Kidney (tissue), 14 donors: Measurements from ENCODE around the gene LMO3. TPM values are rescaled to one million over a fixed set of nuclear protein-coding genes. Genes with fewer than 3 reads are reported as not detected.

ENCODE experiments used
- DNase-seq, 5 donors: peaks; one replicate each; pipeline ENCODE4 v3.0.0-alpha.2; 2013 to 2020
- FAIRE-seq: peaks from 2 replicates; lab custom pipeline; 2012; peaks lifted over from hg19 to GRCh38; lab: Jason Lieb, UNC
- H3K27ac ChIP-seq, 2 donors: one replicate each; pipeline ENCODE4 v1.7.0; 2013; ENCODE audit warnings: low read depth in 2 of 2, low read length in 2 of 2, inconsistent platforms in 1 of 2
- H3K27me3 ChIP-seq: one replicate; pipeline ENCODE4 v1.7.1; 2013; ENCODE audit warnings: low read length, inconsistent platforms; ENCODE audit not compliant: control insufficient read depth, insufficient read depth
- H3K36me3 ChIP-seq, 3 donors: one replicate each; pipeline versions ENCODE4 v1.7.0 to v1.7.1; 2013; ENCODE audit warnings: low read length in 3 of 3, control low read depth in 1 of 3, inconsistent platforms in 1 of 3; ENCODE audit not compliant: insufficient read depth in 3 of 3, control insufficient read depth in 2 of 3
- H3K4me1 ChIP-seq, 3 donors: one replicate each; pipeline versions ENCODE4 v1.7.0 to v1.7.1; 2013; ENCODE audit warnings: low read length in 3 of 3, inconsistent platforms in 1 of 3, low read depth in 1 of 3; ENCODE audit not compliant: control insufficient read depth in 2 of 3, insufficient read depth in 2 of 3
- H3K4me3 ChIP-seq, 3 donors: one replicate each; pipeline versions ENCODE4 v1.7.0 to v1.8.1; 2013; ENCODE audit warnings: low read length in 3 of 3, control low read depth in 1 of 3, inconsistent platforms in 1 of 3
- H3K9ac ChIP-seq, 3 donors: one replicate each; pipeline versions ENCODE4 v1.7.0 to v1.7.1; 2013; ENCODE audit warnings: low read length in 3 of 3, control low read depth in 1 of 3, inconsistent platforms in 1 of 3
- H3K9me3 ChIP-seq, 3 donors: one replicate each; pipeline versions ENCODE4 v1.7.0 to v1.7.1; 2013; ENCODE audit warnings: low read length in 3 of 3, control low read depth in 1 of 3, inconsistent platforms in 1 of 3; ENCODE audit not compliant: control insufficient read depth in 2 of 3, insufficient read depth in 1 of 3
- CTCF ChIP-seq: IDR thresholded peaks from 3 replicates; pipeline ENCODE4 v1.5.1; 2012; ENCODE audit warnings: mild to moderate bottlenecking, moderate library complexity, borderline replicate concordance; ENCODE audit not compliant: insufficient read depth; ENCODE audit errors: extremely low read depth
- intact Hi-C: fragments of 100-400 bp; cut with DNase I; formaldehyde crosslinking; loops from one replicate; pipeline ENCODE4 v1.11.1; 2022
- polyA plus RNA-seq: library from polyadenylated mRNA; stranded (reverse); fragments of 350-450 nt; fragmentation: Illumina TruSeq; extraction: RNeasy Lipid Tissue Mini Kit (QIAGEN cat#74804); gene quantifications from one replicate; pipeline ENCODE4 v1.2.3, GENCODE V29; 2014; ENCODE audit warnings: low read depth, low replicate concordance; ENCODE audit not compliant: insufficient read depth
- total RNA-seq: library from RNA; stranded (reverse); fragmentation: NEBNext Ultra II Directional; extraction: Animal tissue kit (Norgen Biotek cat#: 25700); gene quantifications from one replicate; pipeline ENCODE4 v1.2.1, GENCODE V29; 2021
- donor health status: control.
- donor health status: control.
- donor health status: control.
- donor health status: control.
- donor health status: control.
- donor health status: DM: yes; HTN: yes; CAD: no.
- donor health status: Normal renal cell carcinoma (clear cell type).

Gene LMO3
- total and polyA plus RNA-seq, 2 donors from 2014 or later: 3.7 to 4.6 TPM

DNA sequence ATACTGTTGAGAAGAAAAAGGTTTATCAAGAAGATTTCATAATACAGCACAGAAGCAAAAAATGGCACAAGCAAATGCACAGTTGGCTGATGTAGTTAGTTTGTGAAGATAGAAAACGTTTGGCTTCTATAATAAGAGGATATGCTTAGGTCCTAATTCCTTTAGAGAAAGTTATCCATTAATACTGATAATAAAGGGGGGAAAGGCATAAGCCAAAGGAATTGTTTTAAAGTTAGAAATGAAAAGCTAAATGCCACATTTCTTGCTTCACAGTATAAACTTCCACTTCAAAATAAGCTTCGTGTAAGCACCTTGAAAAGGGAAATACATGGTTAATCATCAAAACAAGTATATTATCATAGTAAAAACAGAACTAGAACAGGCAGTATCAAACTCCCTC is 12.4 kb downstream of the LMO3 start:
- DNase-seq (no peak), FAIRE-seq (no peak)
- H3K27ac ChIP-seq: no peak overlapping the region
- TF ChIP-seq CTCF: no peak
- H3K9me3 ChIP-seq: no peaks in the 10 kb centered on the region
- intact Hi-C loops: no loop called here
- H3K36me3 ChIP-seq: no peaks in the 10 kb centered on the region
- no peaks in the 10 kb centered on the region for H3K27me3 ChIP-seq
- no peak overlapping the region for H3K9ac ChIP-seq
- H3K4me3 ChIP-seq: no peak overlapping the region
- no peaks in the 10 kb centered on the region for H3K4me1 ChIP-seq

DNA sequence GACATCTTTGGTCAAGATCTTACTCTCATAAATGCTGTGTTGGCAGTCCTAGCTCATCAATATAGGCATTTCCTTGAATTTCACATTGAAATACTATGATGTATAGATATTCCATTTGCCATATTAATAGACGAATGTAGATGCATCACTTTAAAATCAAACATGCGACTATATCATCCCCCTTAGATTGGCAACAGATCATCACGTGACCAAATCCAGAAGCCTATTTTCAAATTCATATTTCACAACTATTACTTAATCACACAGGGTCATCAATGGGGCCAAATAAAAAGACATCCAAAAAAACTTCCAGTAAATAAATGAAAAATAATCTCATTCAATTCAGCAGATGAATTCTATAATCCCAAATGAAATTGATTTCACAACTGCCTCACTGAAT is 15.3 kb downstream of the LMO3 start:
- intact Hi-C loops: no loop called here
- no peaks in the 10 kb centered on the region for H3K27me3 ChIP-seq

GRCh38 chr12:16588812-16589211 is 17.1 kb downstream of the LMO3 start:
- no peak for FAIRE-seq

More for the DNA sequence above, 15.3 kb downstream of the LMO3 start:
- DNase-seq: no peak
- no peaks in the 10 kb centered on the region for H3K4me1 ChIP-seq
- H3K36me3 ChIP-seq: no peaks in the 10 kb centered on the region
- TF ChIP-seq CTCF: no peak
- FAIRE-seq: no peak
- no peaks in the 10 kb centered on the region for H3K9me3 ChIP-seq
- no peak overlapping the region for H3K9ac ChIP-seq
- H3K27ac ChIP-seq: no peak overlapping the region
- no peak overlapping the region for H3K4me3 ChIP-seq

More at GRCh38 chr12:16588812-16589211, 17.1 kb downstream of the LMO3 start:
- Histone ChIP-seq H3K9ac (no peak overlapping the region), H3K4me1 (no peaks in the 10 kb centered on the region), H3K9me3 (no peaks in the 10 kb centered on the region), H3K27ac (no peak overlapping the region), H3K27me3 (no peaks in the 10 kb centered on the region), H3K4me3 (no peak overlapping the region), H3K36me3 (no peaks in the 10 kb centered on the region)
- DNase-seq: no peak
- no peak for TF ChIP-seq CTCF
- intact Hi-C loops: no loop called here
